ENCODE measurements around the gene SUV39H1.

The SUV39H1 gene

DNA sequence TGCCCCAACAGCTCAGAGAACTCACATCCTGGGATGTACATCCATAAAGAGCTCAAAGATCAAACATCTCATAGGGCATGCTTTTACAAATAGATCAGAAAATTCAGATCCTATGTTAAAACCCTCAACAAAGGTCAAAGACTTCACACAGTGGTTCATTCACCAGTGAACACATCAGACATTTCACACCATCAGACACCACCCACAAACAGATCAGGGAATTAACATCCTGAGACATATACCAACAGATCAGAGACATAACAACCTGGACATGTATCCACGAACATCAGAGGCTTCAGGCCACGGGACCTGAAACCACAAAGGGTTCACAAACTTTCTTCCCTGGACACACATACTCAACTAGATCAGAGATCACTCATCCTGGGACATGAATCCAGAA lies 23.4 kb downstream of the SUV39H1 start:
- Mint-ChIP-seq H3K4me3 (no peak overlapping the region), H3K4me1 (peaks cover 40% of the 10 kb centered on the region), H3K36me3 (no peaks in the 10 kb centered on the region), H3K27ac (no peak overlapping the region), H3K9me3 (no peaks in the 10 kb centered on the region)
- ATAC-seq (peak; percentile 61), DNase-seq (ENCODE audit: low spot score in 2 of 2) (no peak)

DNA sequence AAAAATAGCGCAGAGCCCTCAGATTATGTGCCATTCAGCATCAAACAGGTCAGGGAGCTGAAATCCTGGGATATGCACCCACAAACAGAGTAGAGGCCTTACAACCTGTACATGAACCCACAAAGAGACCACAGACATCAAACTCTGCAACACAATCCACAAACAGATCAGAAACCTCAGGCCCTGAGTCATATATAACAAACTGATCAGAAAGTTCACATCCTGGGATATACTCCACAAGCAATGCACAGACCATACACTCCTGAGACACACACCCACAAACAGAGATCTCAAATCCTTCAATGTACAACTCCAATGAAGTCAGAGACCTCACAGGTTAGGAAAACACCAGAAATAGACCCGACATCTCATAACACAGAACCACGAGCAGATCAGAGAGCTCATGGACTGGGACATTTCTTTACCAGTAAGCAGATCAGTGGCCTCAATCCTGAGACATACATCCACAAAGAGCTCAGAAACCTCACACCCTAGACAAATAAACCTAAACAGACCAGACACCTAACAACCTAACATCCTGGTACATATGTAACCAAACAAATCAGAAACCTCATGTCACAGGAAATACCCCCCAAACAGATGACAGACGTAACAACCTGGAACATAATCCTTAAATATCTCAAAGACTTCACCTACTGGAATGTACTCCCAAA lies 24.2 kb downstream of the SUV39H1 start:
- Mint-ChIP-seq H3K27ac (no peak overlapping the region), H3K4me3 (no peak overlapping the region), H3K4me1 (peaks cover 38% of the 10 kb centered on the region), H3K9me3 (no peaks in the 10 kb centered on the region), H3K36me3 (no peaks in the 10 kb centered on the region)
- DNase-seq (ENCODE audit: low spot score in 2 of 2) (no peak), ATAC-seq (peak; percentile 75)

DNA sequence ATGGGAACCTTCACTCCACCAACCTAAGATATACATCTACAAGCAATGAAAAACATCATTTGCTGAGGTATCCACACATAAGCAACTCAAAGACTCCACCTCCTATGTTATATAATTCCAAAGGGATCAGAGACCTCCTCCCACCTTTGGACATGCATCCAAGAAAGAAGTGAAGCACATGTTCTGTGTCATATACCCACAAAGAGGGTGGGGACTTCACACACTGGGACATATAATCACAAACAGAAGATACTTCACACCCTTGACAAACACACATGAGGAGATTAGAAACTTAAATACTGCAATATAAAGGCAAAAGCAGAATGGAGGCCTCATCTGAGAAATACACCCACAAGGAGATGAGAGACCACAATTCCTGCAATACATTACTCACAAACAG lies 25.4 kb downstream of the SUV39H1 start:
- Mint-ChIP-seq H3K4me3 (no peak overlapping the region), H3K27ac (no peak overlapping the region), H3K9me3 (no peaks in the 10 kb centered on the region), H3K36me3 (no peaks in the 10 kb centered on the region), H3K4me1 (peaks cover 37% of the 10 kb centered on the region)
- ATAC-seq (peak; percentile 41), DNase-seq (ENCODE audit: low spot score in 2 of 2) (no peak)

DNA sequence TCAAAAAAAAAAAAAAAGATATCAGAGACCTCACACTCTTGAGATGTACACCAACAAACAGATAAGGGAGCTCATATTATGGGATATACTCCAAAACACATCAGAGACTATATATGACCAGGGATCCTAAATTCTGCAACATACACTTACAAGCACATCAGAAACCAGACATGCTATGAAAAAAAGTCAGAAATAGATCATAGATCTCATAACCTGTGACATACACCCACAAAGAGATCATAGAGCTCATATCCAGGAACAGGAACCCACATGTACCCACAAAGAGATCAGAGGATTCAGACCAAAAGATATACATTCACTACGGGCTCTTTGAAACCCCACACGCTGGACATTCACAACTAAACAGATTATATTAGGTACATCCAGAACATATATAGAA lies 30.1 kb downstream of the SUV39H1 start:
- Mint-ChIP-seq H3K4me3 (no peak overlapping the region), H3K9me3 (no peaks in the 10 kb centered on the region), H3K36me3 (no peaks in the 10 kb centered on the region), H3K4me1 (peaks cover 41% of the 10 kb centered on the region), H3K27ac (no peak overlapping the region)
- DNase-seq (ENCODE audit: low spot score in 2 of 2) (no peak), ATAC-seq (no peak)

GRCh38 chrX:48728653-48729052 lies 32.1 kb downstream of the SUV39H1 start:
- no peaks in the 10 kb centered on the region for H3K36me3 Mint-ChIP-seq
- H3K27ac Mint-ChIP-seq = peak overlapping the region; percentile 61
- no peaks in the 10 kb centered on the region for H3K9me3 Mint-ChIP-seq
- H3K4me1 Mint-ChIP-seq = peaks cover 41% of the 10 kb centered on the region
- no peak overlapping the region for H3K4me3 Mint-ChIP-seq
- ATAC-seq = peak; percentile 60
- no peak for DNase-seq (ENCODE audit: low spot score in 2 of 2)

GRCh38 chrX:48736303-48736702 lies 39.8 kb downstream of the SUV39H1 start:
- Mint-ChIP-seq H3K9me3 (no peaks in the 10 kb centered on the region), H3K4me3 (peak overlapping the region; percentile 85), H3K4me1 (peaks cover 15% of the 10 kb centered on the region), H3K36me3 (peaks cover 7% of the 10 kb centered on the region), H3K27ac (peak overlapping the region; percentile 91)
- DNase-seq (ENCODE audit: low spot score in 2 of 2) (no peak), ATAC-seq (peak; percentile 64)

GRCh38 chrX:48736878-48737212 lies 40.3 kb downstream of the SUV39H1 start:
- Mint-ChIP-seq H3K4me3 (peak overlapping the region; percentile 85), H3K4me1 (peaks cover 15% of the 10 kb centered on the region), H3K9me3 (no peaks in the 10 kb centered on the region), H3K27ac (peak overlapping the region; percentile 91), H3K36me3 (peaks cover 7% of the 10 kb centered on the region)
- no peak for DNase-seq (ENCODE audit: low spot score in 2 of 2)
- no peak for ATAC-seq

DNA sequence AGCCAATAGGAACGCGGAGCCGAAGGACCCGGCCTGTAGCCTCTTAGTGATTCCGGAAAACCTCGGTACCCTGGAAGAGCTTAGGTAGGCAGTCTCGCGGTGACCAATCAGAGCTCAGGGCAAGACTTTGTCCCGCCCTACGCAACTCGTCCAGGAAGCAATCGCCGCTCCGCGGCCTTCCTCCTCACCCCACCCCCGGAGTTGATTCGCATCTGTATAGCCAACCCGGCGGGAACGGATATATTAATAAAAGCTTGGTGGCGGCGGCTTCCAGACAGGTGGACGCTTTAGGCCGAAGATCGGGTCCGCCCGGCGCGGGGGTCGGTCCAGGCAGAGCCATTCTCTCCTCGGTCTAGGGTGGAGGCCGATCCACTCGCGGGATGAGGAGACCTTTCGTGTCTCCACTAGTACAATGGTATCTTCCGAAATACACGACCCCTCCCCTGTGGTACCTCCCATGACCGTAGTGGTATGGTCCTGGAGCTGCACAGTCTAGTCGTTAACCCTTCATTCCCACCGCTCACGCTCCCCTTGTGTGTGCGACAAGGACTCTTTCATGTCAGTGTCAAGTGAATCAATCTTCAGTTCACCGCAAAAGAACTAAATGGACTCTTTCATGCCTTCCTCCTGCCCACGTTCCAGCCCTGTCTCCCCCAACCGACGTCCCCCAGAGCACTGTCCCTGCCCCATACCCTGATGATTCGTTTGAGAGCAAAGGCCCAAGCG lies 40.8 kb downstream of the SUV39H1 start:
- DNase-seq (ENCODE audit: low spot score in 2 of 2) (peak; percentile 53 to 84), ATAC-seq (peak; percentile 98)
- Mint-ChIP-seq H3K36me3 (peaks cover 7% of the 10 kb centered on the region), H3K4me3 (peak overlapping the region; percentile 85), H3K9me3 (no peaks in the 10 kb centered on the region), H3K27ac (peak overlapping the region; percentile 91), H3K4me1 (peaks cover 15% of the 10 kb centered on the region)

DNA sequence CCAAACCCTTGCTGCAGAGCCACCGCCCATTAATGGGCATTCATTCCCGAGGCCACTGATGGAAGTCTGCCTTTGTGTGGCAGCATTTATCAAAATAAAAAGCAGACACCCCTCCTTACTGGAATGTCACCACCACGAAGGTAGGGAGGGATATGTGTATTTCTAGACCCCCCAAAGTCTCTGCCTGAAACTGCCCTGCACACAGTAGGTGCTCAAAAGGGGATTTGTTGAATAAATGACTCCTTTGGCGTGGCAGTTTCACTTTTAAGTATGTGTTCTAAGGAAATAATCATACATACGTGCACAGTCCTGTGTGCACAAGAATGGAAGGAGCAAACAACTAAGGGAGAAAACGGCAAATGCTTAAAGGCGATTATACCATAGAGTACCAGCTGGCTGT lies 41.4 kb downstream of the SUV39H1 start:
- H3K4me1 Mint-ChIP-seq = peaks cover 15% of the 10 kb centered on the region
- H3K9me3 Mint-ChIP-seq = no peaks in the 10 kb centered on the region
- peaks cover 7% of the 10 kb centered on the region for H3K36me3 Mint-ChIP-seq
- H3K4me3 Mint-ChIP-seq = peak overlapping the region; percentile 85
- DNase-seq (ENCODE audit: low spot score in 2 of 2) (no peak), ATAC-seq (no peak)
- H3K27ac Mint-ChIP-seq = peak overlapping the region; percentile 91

- H3K4me3 Mint-ChIP-seq = no peak overlapping the region
- H3K36me3 Mint-ChIP-seq = peaks cover 2% of the 10 kb centered on the region
- H3K27ac Mint-ChIP-seq = no peak overlapping the region
- H3K9me3 Mint-ChIP-seq = no peaks in the 10 kb centered on the region
- DNase-seq (ENCODE audit: low spot score in 2 of 2) (no peak), ATAC-seq (no peak)
- H3K4me1 Mint-ChIP-seq = peaks cover 6% of the 10 kb centered on the region
Measured at GRCh38 chrX:48741834-48742233, 45.3 kb downstream of the SUV39H1 start.

DNA sequence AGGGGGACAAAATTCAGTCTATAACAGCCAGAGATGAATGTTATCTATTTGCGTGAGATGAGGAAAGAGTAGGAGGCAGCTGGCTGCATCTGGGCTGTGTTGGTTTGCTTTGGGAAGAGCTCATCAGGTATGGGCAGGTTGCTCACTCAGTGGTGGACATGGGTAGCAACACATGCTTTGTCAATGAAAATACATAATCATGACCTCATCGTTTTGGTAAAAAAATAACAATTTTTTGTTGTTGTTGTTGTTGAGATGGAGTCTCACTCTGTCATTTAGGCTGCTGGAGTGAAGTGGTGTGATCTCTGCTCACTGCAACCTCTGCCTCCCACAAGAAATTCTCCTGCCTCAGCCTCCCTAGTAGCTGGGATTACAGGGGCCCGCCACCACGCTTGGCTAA lies 48.7 kb downstream of the SUV39H1 start:
- Mint-ChIP-seq H3K9me3 (no peaks in the 10 kb centered on the region), H3K4me3 (no peak overlapping the region)

DNA sequence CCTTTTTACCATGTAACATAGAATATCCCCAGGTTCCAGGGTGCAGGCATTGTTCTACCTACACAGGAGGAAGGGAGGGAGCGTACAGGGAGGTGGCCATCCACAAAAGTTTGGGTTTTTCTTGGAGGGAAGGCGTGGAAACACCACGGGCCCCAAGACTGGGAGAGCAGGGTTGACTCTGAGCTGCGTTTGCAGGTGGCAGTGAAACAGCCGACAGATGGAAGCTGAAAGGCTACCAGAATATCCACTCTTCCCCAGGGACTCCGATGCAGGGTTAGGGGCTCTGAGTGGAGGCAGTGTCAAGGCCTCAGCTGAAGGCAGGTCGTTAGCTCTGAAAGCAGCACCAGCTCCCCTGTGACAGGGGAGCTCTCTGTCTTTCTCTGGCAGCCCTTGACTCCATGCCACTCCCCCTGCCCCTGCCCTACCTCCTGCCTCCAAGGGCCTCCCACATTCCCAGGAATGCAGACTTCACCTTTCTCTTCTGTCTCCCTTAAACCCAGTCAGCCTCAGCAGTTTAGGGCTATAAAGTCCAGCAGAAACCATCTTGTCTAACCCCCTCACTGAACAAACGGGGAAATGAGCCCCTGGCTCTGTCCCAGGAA lies 51.0 kb downstream of the SUV39H1 start:
- Mint-ChIP-seq H3K27ac (no peak overlapping the region), H3K36me3 (no peaks in the 10 kb centered on the region), H3K4me3 (no peak overlapping the region), H3K4me1 (peaks cover 7% of the 10 kb centered on the region), H3K9me3 (no peaks in the 10 kb centered on the region)
- DNase-seq (ENCODE audit: low spot score in 2 of 2) (no peak), ATAC-seq (no peak)

More for the DNA sequence above, 48.7 kb downstream of the SUV39H1 start:
- no peak for DNase-seq (ENCODE audit: low spot score in 2 of 2)
- ATAC-seq = no peak
- Mint-ChIP-seq H3K27ac (no peak overlapping the region), H3K4me1 (no peaks in the 10 kb centered on the region), H3K36me3 (no peaks in the 10 kb centered on the region)

- DNase-seq (ENCODE audit: low spot score in 2 of 2) (no peak), ATAC-seq (no peak)
- H3K27ac Mint-ChIP-seq = no peak overlapping the region
- no peaks in the 10 kb centered on the region for H3K36me3 Mint-ChIP-seq
- H3K4me3 Mint-ChIP-seq = no peak overlapping the region
- no peaks in the 10 kb centered on the region for H3K9me3 Mint-ChIP-seq
- H3K4me1 Mint-ChIP-seq = peaks cover 7% of the 10 kb centered on the region
Measured at GRCh38 chrX:48749182-48749581, 52.6 kb downstream of the SUV39H1 start.

- Mint-ChIP-seq H3K9me3 (no peaks in the 10 kb centered on the region), H3K4me1 (peaks cover 7% of the 10 kb centered on the region), H3K36me3 (no peaks in the 10 kb centered on the region), H3K27ac (no peak overlapping the region), H3K4me3 (no peak overlapping the region)
- DNase-seq (ENCODE audit: low spot score in 2 of 2) (no peak), ATAC-seq (peak; percentile 80)
Measured at GRCh38 chrX:48751343-48751742, 54.8 kb downstream of the SUV39H1 start.

DNA sequence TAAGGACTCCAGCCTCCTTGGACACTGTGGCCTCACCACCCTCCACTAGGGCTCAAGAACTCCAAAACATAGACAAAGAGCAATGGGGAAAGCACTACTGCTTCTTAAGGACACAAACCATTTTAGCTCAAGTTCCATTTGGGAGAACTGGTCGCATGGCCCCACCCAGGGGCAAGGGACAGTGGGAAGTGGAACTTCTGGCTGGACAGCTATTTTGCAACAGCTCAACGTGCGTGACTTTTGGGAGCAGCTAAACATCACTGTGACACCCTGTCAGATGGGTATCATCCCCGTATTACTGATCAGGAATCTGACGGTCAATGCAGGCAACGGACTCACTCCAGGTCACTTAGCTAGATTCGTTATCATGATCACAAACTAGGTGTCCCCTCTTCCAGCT lies 56.0 kb downstream of the SUV39H1 start:
- no peak for DNase-seq (ENCODE audit: low spot score in 2 of 2)
- H3K27ac Mint-ChIP-seq = no peak overlapping the region
- no peaks in the 10 kb centered on the region for H3K9me3 Mint-ChIP-seq
- ATAC-seq = no peak
- H3K4me3 Mint-ChIP-seq = no peak overlapping the region
- no peaks in the 10 kb centered on the region for H3K36me3 Mint-ChIP-seq
- H3K4me1 Mint-ChIP-seq = peaks cover 7% of the 10 kb centered on the region

DNA sequence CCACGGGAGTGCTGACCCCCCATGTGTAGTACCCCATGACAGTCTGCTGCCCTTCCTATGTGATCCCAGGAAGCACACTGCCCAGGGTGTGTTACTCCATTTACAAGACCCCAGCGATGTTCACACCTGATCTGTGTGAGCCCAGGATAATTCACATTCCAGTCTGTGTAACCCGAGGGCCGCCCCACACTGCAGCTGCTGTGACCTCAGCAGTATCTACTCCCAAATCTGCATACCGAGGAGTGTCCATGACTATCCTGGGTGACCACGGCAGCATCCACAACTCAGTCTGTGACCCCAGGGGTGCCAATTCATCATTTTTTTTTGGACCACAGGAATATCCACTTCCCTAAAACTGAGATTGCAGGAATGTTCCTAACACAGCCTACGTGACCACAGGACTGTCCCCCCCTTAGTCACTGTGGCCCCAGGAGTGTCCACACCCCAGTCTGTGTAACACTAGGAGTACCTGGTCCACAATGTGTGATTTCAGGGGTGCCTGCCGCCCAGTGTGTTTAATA lies 57.2 kb downstream of the SUV39H1 start:
- H3K27ac Mint-ChIP-seq = no peak overlapping the region
- ATAC-seq = no peak
- DNase-seq (ENCODE audit: low spot score in 2 of 2) = no peak
- H3K4me1 Mint-ChIP-seq = peaks cover 7% of the 10 kb centered on the region
- H3K9me3 Mint-ChIP-seq = no peaks in the 10 kb centered on the region
- no peak overlapping the region for H3K4me3 Mint-ChIP-seq
- H3K36me3 Mint-ChIP-seq = no peaks in the 10 kb centered on the region

Measured in stimulated activated effector memory CD8-positive, alpha-beta T cell treated with anti-CD3 and anti-CD28 coated beads, Interleukin-12 subunit alpha, Interleukin-12 subunit beta, amount 100 ng/mL, for 72 hours (primary cell).